Right ventricle myocardium inferior (tissue), 1 donor: Measurements from ENCODE around the gene PITPNC1. TPM values are rescaled to one million over a fixed set of nuclear protein-coding genes. Genes with fewer than 3 reads are reported as not detected.
A peak's percentile ranks its signal among the peaks of the same experiment; 100 is the strongest.
"Not testable (repeated sequence)": the region's sequence is repeated elsewhere in the genome, so short reads cannot be mapped to it uniquely, and the experiment has no call there.

Experiments used
- ATAC-seq: fragments of 200-7000 bp; cut with Tn5 transposase; one replicate; pipeline ENCODE4 v1.9.1; 2020; ENCODE audit warnings: mild to moderate bottlenecking, moderate library complexity
- DNase-seq: peaks from one replicate; pipeline ENCODE4 v3.0.0; 2021; ENCODE audit errors: missing footprints
- intact Hi-C: fragments of 100-400 bp; cut with DNase I; formaldehyde crosslinking; loops from one replicate; pipeline ENCODE4 v1.11.0; 2022
- total RNA-seq: library from RNA; stranded (reverse); fragmentation: NEBNext Ultra II Directional; extraction: Animal tissue kit (Norgen Biotek cat#: 25700); gene quantifications from one replicate; pipeline ENCODE4 v1.2.1, GENCODE V29; 2021
- donor health status: DM: no; HTN: yes; CAD: no; lungs with severe emphysema.

Gene PITPNC1
- total RNA-seq, 1 donor from 2014 or later, result 13.8 TPM

DNA sequence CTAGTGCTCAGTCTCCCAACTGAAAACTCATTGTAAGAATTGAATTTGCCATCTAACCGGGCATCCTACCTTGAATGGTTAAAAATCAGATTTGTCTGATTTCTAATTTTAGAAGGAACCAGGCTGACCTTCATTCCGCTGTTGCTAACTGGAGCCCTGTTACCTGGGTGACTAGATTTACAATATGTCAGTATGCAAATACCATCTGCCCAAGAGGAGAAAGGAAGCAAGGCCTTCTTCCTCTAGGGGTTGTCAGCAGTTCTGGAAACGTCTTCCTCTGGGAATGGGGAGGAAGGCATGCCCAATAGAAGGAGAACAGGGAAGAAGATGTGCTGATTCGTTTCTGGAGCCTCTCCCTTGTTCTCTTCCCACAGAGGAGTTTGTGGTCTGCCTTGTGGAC lies 137.9 kb downstream of the PITPNC1 start:
- ATAC-seq, result no peak

GRCh38 chr17:67515490-67516083 lies 138.5 kb downstream of the PITPNC1 start:
- intact Hi-C loops, result no loop called here
- DNase-seq (no peak), ATAC-seq (no peak)

More for the DNA sequence above, 137.9 kb downstream of the PITPNC1 start:
- no peak for DNase-seq
- intact Hi-C loops, result no loop called here

DNA sequence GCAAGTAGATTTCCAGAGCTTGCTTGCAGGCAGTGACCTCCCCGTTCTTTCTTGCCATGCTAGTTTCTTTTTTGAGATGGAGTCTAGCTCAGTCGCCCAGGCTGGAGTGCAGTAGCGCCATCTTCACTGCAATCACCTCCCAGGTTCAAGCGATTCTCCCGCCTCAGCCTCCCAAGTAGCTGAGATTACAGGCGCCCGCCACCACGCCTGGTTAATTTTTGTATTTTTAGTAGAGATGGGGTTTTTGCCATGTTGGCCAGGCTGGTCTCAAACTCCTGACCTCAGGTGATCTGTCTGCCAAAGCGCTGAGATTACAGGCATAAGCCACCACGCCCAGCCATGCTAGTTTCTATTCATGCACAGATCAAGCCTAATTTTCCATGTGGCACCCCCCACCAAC lies 139.5 kb downstream of the PITPNC1 start:
- DNase-seq, intact Hi-C loops, ATAC-seq: not testable (repeated sequence)

DNA sequence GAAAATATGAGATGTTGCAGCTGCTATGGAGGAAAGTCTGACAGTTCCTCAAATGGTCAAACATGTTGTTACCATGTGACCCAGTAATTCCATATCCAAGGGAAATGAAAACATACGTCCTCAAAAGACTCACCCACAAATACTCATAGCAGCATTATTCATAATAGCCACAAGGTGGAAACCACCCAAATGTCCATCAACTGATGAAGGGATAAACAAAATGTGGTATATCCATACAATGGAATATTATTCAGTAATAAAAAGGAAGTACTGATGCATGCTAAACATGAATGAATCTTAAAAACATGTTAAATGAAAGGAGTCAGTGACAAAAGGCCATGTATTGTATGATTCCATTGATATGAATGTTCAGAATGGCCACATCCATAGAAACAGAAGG lies 140.2 kb downstream of the PITPNC1 start:
- intact Hi-C loops, result no loop called here
- DNase-seq (no peak), ATAC-seq (no peak)

- ATAC-seq (no peak), DNase-seq (no peak)
- intact Hi-C loops, result no loop called here
Observed at GRCh38 chr17:67518876-67519275, 141.8 kb downstream of the PITPNC1 start.

GRCh38 chr17:67519801-67520251 lies 142.7 kb downstream of the PITPNC1 start:
- intact Hi-C loops, result loop anchor here (5.0 kb wide), 1 partner anchor 37 kb away; no protein-coding TSS in a partner anchor
- ATAC-seq (no peak), DNase-seq (no peak)

- DNase-seq (no peak), ATAC-seq (peak; percentile 74)
- intact Hi-C loops, result loop anchor here (5.0 kb wide), 1 partner anchor 37 kb away; no protein-coding TSS in a partner anchor
Observed at GRCh38 chr17:67520252-67520906, 143.3 kb downstream of the PITPNC1 start.

- DNase-seq (no peak), ATAC-seq (peak; percentile 33)
- intact Hi-C loops, result loop anchor here (5.0 kb wide), 1 partner anchor 36 kb away; no protein-coding TSS in a partner anchor
Observed at GRCh38 chr17:67520916-67521774, 144.1 kb downstream of the PITPNC1 start.

DNA sequence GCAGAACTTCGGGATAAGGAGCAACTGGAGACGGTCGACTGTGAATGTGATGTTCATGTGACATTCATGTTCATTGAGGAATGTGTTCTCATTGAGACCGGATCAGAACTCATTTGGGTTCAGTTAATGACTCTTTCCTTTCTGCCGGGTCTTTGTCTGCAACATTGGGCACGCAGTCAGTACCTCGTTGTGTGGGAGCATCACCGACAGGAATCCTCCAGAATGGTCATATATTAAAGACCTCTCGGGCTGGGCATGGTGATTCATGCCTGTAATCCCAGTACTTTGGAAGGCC lies 144.6 kb downstream of the PITPNC1 start:
- ATAC-seq, result no peak
- intact Hi-C loops, result loop anchor here (5.0 kb wide), 1 partner anchor 36 kb away; no protein-coding TSS in a partner anchor

GRCh38 chr17:67523101-67523500 lies 146.0 kb downstream of the PITPNC1 start:
- DNase-seq (no peak), ATAC-seq (no peak)
- intact Hi-C loops, result loop anchor here (5.0 kb wide), 1 partner anchor 34 kb away; no protein-coding TSS in a partner anchor

More for the DNA sequence above, 144.6 kb downstream of the PITPNC1 start:
- DNase-seq, result no peak

GRCh38 chr17:67525239-67526135 lies 148.4 kb downstream of the PITPNC1 start:
- no peak for DNase-seq
- no peak for ATAC-seq
- intact Hi-C loops, result no loop called here

DNA sequence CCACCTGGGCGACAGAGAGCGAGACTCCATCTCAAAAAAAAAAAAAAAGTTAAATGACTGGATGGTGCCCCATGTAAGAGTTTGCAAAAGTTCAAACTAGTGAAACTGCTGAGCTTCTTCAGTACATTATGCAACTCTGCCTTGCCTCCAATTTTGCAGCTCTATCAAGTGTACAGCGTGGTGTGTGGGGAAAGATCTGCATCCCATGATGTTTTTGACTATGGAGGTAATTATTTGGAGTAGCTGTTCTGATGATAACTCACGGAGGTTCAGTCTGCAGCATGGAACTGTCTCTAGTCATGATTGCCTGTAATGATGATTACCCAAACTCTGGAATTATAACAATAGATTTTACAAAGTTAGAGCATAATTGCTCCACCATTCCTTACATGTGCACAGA lies 149.6 kb downstream of the PITPNC1 start:
- DNase-seq, result no peak
- intact Hi-C loops, result no loop called here
- ATAC-seq, result no peak

- intact Hi-C loops, result no loop called here
- DNase-seq (peak; percentile 79), ATAC-seq (peak; percentile 86)
Observed at GRCh38 chr17:67528751-67529436, 151.8 kb downstream of the PITPNC1 start.

GRCh38 chr17:67531291-67531690 lies 154.2 kb downstream of the PITPNC1 start:
- intact Hi-C loops, result no loop called here
- DNase-seq (peak; percentile 75), ATAC-seq (no peak)

- DNase-seq (no peak), ATAC-seq (peak; percentile 67)
- intact Hi-C loops, result no loop called here
Observed at GRCh38 chr17:67532326-67532871, 155.3 kb downstream of the PITPNC1 start.

GRCh38 chr17:67534941-67535340 lies 157.9 kb downstream of the PITPNC1 start:
- no peak for DNase-seq
- intact Hi-C loops, result no loop called here
- ATAC-seq, result no peak

DNA sequence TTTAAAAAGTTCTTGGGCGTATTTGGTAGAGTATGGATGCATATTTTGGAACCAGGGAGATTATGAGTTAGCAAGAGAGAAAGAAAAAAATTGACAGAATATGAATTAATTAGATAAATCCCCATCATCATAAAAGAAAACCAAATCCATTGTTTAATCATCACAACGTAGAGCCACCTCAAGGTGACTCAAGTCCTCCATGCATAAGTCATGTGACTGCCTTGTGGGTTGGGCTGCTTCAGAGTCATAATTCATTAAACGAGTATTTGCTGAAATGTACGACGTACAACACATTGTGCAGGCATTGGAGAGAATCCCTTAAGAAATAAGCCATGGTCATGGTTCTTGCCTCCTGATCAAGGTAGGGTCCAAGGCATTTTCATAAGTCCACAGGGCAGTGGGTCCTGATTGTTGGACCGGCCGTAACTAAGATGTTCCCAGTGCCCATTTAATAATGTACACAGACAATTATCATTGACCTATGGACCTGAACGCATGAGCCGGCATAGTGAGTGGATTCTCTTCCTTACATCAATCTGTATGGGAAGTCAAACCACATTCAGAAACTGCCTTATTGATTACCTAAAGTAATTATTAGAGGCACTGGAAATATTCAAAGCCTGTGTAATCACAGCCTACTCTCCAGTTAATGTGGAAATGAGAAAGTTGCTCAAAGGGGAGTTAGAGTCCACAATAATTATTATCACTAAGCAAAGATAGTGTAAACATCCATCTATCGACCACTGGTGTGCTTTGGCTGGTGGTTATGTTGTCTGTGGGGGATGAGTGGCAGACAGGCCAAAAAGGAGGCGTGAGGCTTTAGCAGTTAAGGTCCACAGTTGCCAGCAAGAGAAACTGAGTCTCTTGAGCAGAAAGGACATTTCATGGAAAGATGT lies 165.4 kb downstream of the PITPNC1 start:
- DNase-seq (no peak), ATAC-seq (no peak)
- intact Hi-C loops, result no loop called here
